Measurements from ENCODE around the gene OSBPL8. TPM values are rescaled to one million over a fixed set of nuclear protein-coding genes. Genes with fewer than 3 reads are reported as not detected.
A peak's percentile ranks its signal among the peaks of the same experiment; 100 is the strongest.

The OSBPL8 gene
- total and polyA plus RNA-seq, 3 experiments from 2014 or later = 87.3 to 113 (median 90.7) TPM

DNA sequence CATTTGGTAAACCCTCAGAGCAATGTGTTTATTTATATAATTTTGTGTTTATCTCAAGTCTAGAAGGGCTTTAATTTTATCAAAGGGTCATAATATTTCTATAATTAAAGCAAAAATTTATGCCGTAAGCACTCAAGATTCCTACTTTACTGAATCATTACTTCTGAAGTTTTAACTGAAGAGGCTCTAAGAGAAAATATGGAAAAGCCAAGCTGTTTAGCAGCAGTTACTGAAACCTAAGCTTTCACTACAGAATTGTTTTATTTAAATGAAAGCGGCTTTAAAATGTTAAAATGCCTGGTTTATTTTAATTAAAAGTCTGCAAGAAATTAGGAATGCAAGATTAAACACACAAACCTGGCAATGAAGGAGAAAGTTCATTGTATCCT, 137.4 kb downstream of the OSBPL8 start:
- Histone ChIP-seq H3K9me3 (ENCODE audit: low read length) (peaks cover 8% of the 10 kb centered on the region), H3K27me3 (ENCODE audit: insufficient read depth, low read length, poor library complexity, severe bottlenecking) (no peaks in the 10 kb centered on the region), H3K36me3 (ENCODE audit: insufficient read depth, low read length) (no peaks in the 10 kb centered on the region), H3K4me3 (ENCODE audit: low read length) (no peak overlapping the region), H3K4me1 (ENCODE audit: insufficient read depth, low read length) (peaks cover 16% of the 10 kb centered on the region), H3K27ac (ENCODE audit: low read depth, low read length) (no peak overlapping the region)
- Mint-ChIP-seq H3K4me3 (no peak overlapping the region), H3K9me3 (peaks cover 13 to 24% (median 23%) of the 10 kb centered on the region in 5 donors), H3K27ac (no peak overlapping the region), H3K36me3 (peaks cover 15 to 28% (median 25%) of the 10 kb centered on the region in 3 donors), H3K27me3 (no peaks in the 10 kb centered on the region), H3K4me1 (peaks cover 23 to 50% (median 44%) of the 10 kb centered on the region in 3 donors)
- ChIA-PET POLR2A (no interaction called here), CTCF (interaction anchor here (1.2 kb wide), 1 partner anchor 34 kb away, joined by 4 read pairs; no protein-coding TSS in a partner anchor)
- no peak for DNase-seq

- Mint-ChIP-seq H3K9me3 (peaks cover 10 to 16% (median 15%) of the 10 kb centered on the region in 5 donors), H3K27me3 (no peaks in the 10 kb centered on the region), H3K4me1 (peaks cover 26 to 48% (median 47%) of the 10 kb centered on the region in 3 donors), H3K4me3 (no peak overlapping the region), H3K27ac (no peak overlapping the region), H3K36me3 (peaks cover 7 to 17% (median 16%) of the 10 kb centered on the region in 3 donors)
- Histone ChIP-seq H3K9me3 (ENCODE audit: low read length) (peaks cover 8% of the 10 kb centered on the region), H3K4me1 (ENCODE audit: insufficient read depth, low read length) (peaks cover 16% of the 10 kb centered on the region), H3K27me3 (ENCODE audit: insufficient read depth, low read length, poor library complexity, severe bottlenecking) (no peaks in the 10 kb centered on the region), H3K27ac (ENCODE audit: low read depth, low read length) (no peak overlapping the region), H3K36me3 (ENCODE audit: insufficient read depth, low read length) (no peaks in the 10 kb centered on the region), H3K4me3 (ENCODE audit: low read length) (no peak overlapping the region)
- ChIA-PET CTCF (interaction anchor here (1.2 kb wide), 1 partner anchor 35 kb away, joined by 4 read pairs; no protein-coding TSS in a partner anchor), POLR2A (no interaction called here)
- no peak for DNase-seq
Observed at GRCh38 chr12:76421046-76421445, 138.5 kb downstream of the OSBPL8 start.

GRCh38 chr12:76420222-76420621, 139.3 kb downstream of the OSBPL8 start:
- H3K27me3 Mint-ChIP-seq = no peaks in the 10 kb centered on the region
- peak overlapping the region in 1 of 8 donors; percentile 2 for H3K27ac Mint-ChIP-seq
- Histone ChIP-seq H3K36me3 (ENCODE audit: insufficient read depth, low read length) (no peaks in the 10 kb centered on the region), H3K4me3 (ENCODE audit: low read length) (no peak overlapping the region), H3K27me3 (ENCODE audit: insufficient read depth, low read length, poor library complexity, severe bottlenecking) (no peaks in the 10 kb centered on the region), H3K4me1 (ENCODE audit: insufficient read depth, low read length) (peaks cover 16% of the 10 kb centered on the region), H3K27ac (ENCODE audit: low read depth, low read length) (no peak overlapping the region), H3K9me3 (ENCODE audit: low read length) (peaks cover 3% of the 10 kb centered on the region)
- H3K36me3 Mint-ChIP-seq = peaks cover 3 to 9% (median 9%) of the 10 kb centered on the region in 3 donors
- no peak overlapping the region for H3K4me3 Mint-ChIP-seq
- peaks cover 27 to 52% (median 48%) of the 10 kb centered on the region in 3 donors for H3K4me1 Mint-ChIP-seq
- ChIA-PET POLR2A (no interaction called here), CTCF (no interaction called here)
- H3K9me3 Mint-ChIP-seq = peaks cover 3 to 8% (median 8%) of the 10 kb centered on the region in 5 donors
- no peak for DNase-seq

GRCh38 chr12:76417116-76417515, 142.5 kb downstream of the OSBPL8 start:
- Mint-ChIP-seq H3K4me1 (peaks cover 16 to 45% (median 43%) of the 10 kb centered on the region in 3 donors), H3K27me3 (no peaks in the 10 kb centered on the region), H3K36me3 (peaks cover 0 to 8% (median 4%) of the 10 kb centered on the region in 3 donors), H3K4me3 (no peak overlapping the region), H3K9me3 (no peaks in the 10 kb centered on the region), H3K27ac (no peak overlapping the region)
- Histone ChIP-seq H3K36me3 (ENCODE audit: insufficient read depth, low read length) (no peaks in the 10 kb centered on the region), H3K4me3 (ENCODE audit: low read length) (no peak overlapping the region), H3K9me3 (ENCODE audit: low read length) (no peaks in the 10 kb centered on the region), H3K4me1 (ENCODE audit: insufficient read depth, low read length) (peaks cover under 1% of the 10 kb centered on the region), H3K27me3 (ENCODE audit: insufficient read depth, low read length, poor library complexity, severe bottlenecking) (no peaks in the 10 kb centered on the region), H3K27ac (ENCODE audit: low read depth, low read length) (no peak overlapping the region)
- CTCF ChIA-PET = no interaction called here
- no peak for DNase-seq
- POLR2A ChIA-PET = no interaction called here

DNA sequence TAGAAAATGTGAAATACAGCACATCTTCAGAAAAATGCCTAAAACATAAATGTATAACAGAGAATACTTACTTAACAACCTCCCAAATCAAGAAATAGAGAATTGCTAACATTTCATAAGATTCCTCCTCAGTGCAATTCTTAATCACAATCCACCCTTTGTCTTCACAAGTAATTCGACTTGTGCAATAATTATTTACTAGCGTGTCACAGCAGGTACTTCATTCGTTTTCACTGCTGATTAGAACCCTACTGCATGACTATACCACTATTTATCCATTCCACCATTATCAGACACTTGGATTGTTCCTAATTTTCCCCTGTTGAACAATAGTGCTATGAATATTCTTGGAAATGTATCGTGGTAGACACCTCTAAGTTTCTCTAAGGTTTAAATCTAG, 146.4 kb downstream of the OSBPL8 start:
- Histone ChIP-seq H3K9me3 (ENCODE audit: low read length) (no peaks in the 10 kb centered on the region), H3K4me1 (ENCODE audit: insufficient read depth, low read length) (no peaks in the 10 kb centered on the region), H3K27me3 (ENCODE audit: insufficient read depth, low read length, poor library complexity, severe bottlenecking) (no peaks in the 10 kb centered on the region), H3K36me3 (ENCODE audit: insufficient read depth, low read length) (no peaks in the 10 kb centered on the region), H3K4me3 (ENCODE audit: low read length) (no peak overlapping the region), H3K27ac (ENCODE audit: low read depth, low read length) (no peak overlapping the region)
- H3K4me1 Mint-ChIP-seq = peaks cover 16 to 47% (median 41%) of the 10 kb centered on the region in 3 donors
- H3K4me3 Mint-ChIP-seq = no peak overlapping the region
- peak overlapping the region in 1 of 8 donors; percentile 30 for H3K27ac Mint-ChIP-seq
- peaks cover 0 to 14% (median 3%) of the 10 kb centered on the region in 3 donors for H3K36me3 Mint-ChIP-seq
- POLR2A ChIA-PET = no interaction called here
- CTCF ChIA-PET = no interaction called here
- no peaks in the 10 kb centered on the region for H3K27me3 Mint-ChIP-seq
- H3K9me3 Mint-ChIP-seq = no peaks in the 10 kb centered on the region
- DNase-seq = no peak

DNA sequence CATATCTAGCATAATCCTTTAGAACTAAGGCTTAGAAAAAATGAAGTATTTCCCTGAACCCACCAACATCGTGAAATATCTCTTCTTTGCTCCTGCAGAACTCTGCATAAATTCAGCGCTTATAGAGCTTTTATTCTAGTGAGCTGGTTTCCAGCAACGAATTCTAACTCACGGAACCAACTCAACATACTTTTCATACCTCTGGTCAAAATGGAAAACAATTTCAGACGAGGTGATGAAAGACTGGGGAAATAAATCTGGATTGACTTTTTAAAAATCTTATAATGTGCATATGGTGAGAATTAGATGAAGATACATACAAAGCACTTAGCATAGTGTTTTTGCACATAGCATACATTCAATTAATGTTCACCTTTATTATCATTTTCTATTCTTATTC, 148.8 kb downstream of the OSBPL8 start:
- Mint-ChIP-seq H3K4me3 (no peak overlapping the region), H3K4me1 (peaks cover 9 to 39% (median 27%) of the 10 kb centered on the region in 3 donors), H3K9me3 (no peaks in the 10 kb centered on the region), H3K36me3 (peaks cover 0 to 28% (median 3%) of the 10 kb centered on the region in 3 donors), H3K27me3 (no peaks in the 10 kb centered on the region), H3K27ac (peak overlapping the region in 1 of 8 donors; percentile 13)
- Histone ChIP-seq H3K27ac (ENCODE audit: low read depth, low read length) (no peak overlapping the region), H3K9me3 (ENCODE audit: low read length) (no peaks in the 10 kb centered on the region), H3K4me3 (ENCODE audit: low read length) (no peak overlapping the region), H3K27me3 (ENCODE audit: insufficient read depth, low read length, poor library complexity, severe bottlenecking) (no peaks in the 10 kb centered on the region), H3K36me3 (ENCODE audit: insufficient read depth, low read length) (no peaks in the 10 kb centered on the region), H3K4me1 (ENCODE audit: insufficient read depth, low read length) (no peaks in the 10 kb centered on the region)
- DNase-seq = no peak
- POLR2A ChIA-PET = no interaction called here
- CTCF ChIA-PET = no interaction called here

- no peaks in the 10 kb centered on the region for H3K9me3 ChIP-seq (ENCODE audit: low read length)
- H3K27ac Mint-ChIP-seq = peak overlapping the region in 3 of 8 donors; percentile 2 to 24 (median 13)
- CTCF ChIA-PET = no interaction called here
Observed at GRCh38 chr12:76410371-76410770, 149.2 kb downstream of the OSBPL8 start.

GRCh38 chr12:76409074-76409473, 150.5 kb downstream of the OSBPL8 start:
- no peak for DNase-seq
- H3K27ac ChIP-seq (ENCODE audit: low read depth, low read length) = no peak overlapping the region
- H3K27me3 ChIP-seq (ENCODE audit: insufficient read depth, low read length, poor library complexity, severe bottlenecking) = no peaks in the 10 kb centered on the region
- POLR2A ChIA-PET = no interaction called here
- Mint-ChIP-seq H3K27me3 (no peaks in the 10 kb centered on the region), H3K4me1 (peaks cover 10 to 36% (median 24%) of the 10 kb centered on the region in 3 donors), H3K4me3 (no peak overlapping the region), H3K9me3 (no peaks in the 10 kb centered on the region), H3K27ac (peak overlapping the region in 3 of 8 donors; percentile 14 to 33 (median 28)), H3K36me3 (peaks cover 0 to 38% (median 3%) of the 10 kb centered on the region in 3 donors)
- H3K36me3 ChIP-seq (ENCODE audit: insufficient read depth, low read length) = no peaks in the 10 kb centered on the region
- CTCF ChIA-PET = no interaction called here
- H3K9me3 ChIP-seq (ENCODE audit: low read length) = no peaks in the 10 kb centered on the region
- H3K4me1 ChIP-seq (ENCODE audit: insufficient read depth, low read length) = no peaks in the 10 kb centered on the region
- H3K4me3 ChIP-seq (ENCODE audit: low read length) = no peak overlapping the region

More at GRCh38 chr12:76410371-76410770, 149.2 kb downstream of the OSBPL8 start:
- no peaks in the 10 kb centered on the region for H3K27me3 ChIP-seq (ENCODE audit: insufficient read depth, low read length, poor library complexity, severe bottlenecking)
- no peaks in the 10 kb centered on the region for H3K27me3 Mint-ChIP-seq
- POLR2A ChIA-PET = no interaction called here
- H3K36me3 ChIP-seq (ENCODE audit: insufficient read depth, low read length) = no peaks in the 10 kb centered on the region
- H3K4me3 ChIP-seq (ENCODE audit: low read length) = no peak overlapping the region
- peaks cover 0 to 33% (median 3%) of the 10 kb centered on the region in 3 donors for H3K36me3 Mint-ChIP-seq
- no peaks in the 10 kb centered on the region for H3K9me3 Mint-ChIP-seq
- peaks cover 10 to 41% (median 24%) of the 10 kb centered on the region in 3 donors for H3K4me1 Mint-ChIP-seq
- H3K27ac ChIP-seq (ENCODE audit: low read depth, low read length) = no peak overlapping the region
- H3K4me3 Mint-ChIP-seq = no peak overlapping the region
- H3K4me1 ChIP-seq (ENCODE audit: insufficient read depth, low read length) = no peaks in the 10 kb centered on the region
- no peak for DNase-seq
